Iris pigment epithelial cell (primary cell): ENCODE measurements around the gene NDUFB5.

ENCODE experiments used
- DNase-seq: peaks from one replicate; pipeline ENCODE4 v3.0.0-alpha.2; 2011; ENCODE audit warnings: low read depth

NDUFB5 gene

DNA sequence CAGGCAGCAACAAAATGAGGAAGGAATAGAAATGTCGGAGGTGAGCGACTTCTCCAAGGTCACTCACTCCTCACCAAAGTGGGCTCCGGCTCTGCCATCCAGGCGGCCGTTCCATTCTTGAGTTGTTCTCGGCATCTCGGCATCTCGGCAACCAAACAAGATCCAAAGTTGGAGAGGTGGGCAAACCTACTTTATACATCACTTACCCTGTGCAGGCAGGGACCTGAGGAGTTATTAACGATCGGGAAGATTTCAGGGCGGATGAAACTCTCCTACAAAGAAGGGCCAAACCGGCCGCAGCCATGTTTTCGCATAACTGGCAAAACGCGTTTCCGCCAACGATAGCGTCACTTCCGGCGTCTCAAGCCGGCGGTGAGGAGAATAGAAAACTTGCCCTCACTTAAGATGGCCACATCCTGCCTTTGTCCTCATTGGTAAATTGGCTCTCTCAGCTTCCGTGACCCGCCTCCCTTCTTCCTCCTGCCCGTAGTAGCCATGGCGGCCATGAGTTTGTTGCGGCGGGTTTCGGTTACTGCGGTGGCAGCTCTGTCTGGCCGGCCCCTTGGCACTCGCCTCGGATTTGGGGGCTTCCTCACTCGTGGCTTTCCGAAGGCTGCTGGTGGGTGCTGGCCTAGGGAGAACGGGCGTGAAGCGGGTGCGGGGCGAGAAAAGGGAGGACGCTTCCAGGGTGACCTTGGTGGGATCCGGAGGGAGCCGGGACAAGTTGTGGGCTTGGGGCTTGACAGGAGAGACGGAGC is at the start of gene NDUFB5, which contains the start of gene MRPL47:
Gene NDUFB5 (plus strand): TSS at position 474 of the 758 bp plus-strand sequence. CDS start 22 bp downstream, at position 496.
Gene MRPL47 (minus strand): TSS at position 318 of the 758 bp plus-strand sequence. CDS start 14 bp downstream, at position 304.
- peak; percentile 98 for DNase-seq

- DNase-seq, result peak; percentile 81
Observed at GRCh38 chr3:179558742-179559364, 45.7 kb upstream of the NDUFB5 start.

- no peak for DNase-seq
Observed at GRCh38 chr3:179560791-179561190, 43.8 kb upstream of the NDUFB5 start.

GRCh38 chr3:179562591-179563270 is 41.9 kb upstream of the NDUFB5 start, which contains the start of gene ACTL6A:
TSS of gene ACTL6A (plus strand) at chr3:179562926. CDS start at chr3:179563093, 167 bp downstream.
- DNase-seq, result peak; percentile 99

DNA sequence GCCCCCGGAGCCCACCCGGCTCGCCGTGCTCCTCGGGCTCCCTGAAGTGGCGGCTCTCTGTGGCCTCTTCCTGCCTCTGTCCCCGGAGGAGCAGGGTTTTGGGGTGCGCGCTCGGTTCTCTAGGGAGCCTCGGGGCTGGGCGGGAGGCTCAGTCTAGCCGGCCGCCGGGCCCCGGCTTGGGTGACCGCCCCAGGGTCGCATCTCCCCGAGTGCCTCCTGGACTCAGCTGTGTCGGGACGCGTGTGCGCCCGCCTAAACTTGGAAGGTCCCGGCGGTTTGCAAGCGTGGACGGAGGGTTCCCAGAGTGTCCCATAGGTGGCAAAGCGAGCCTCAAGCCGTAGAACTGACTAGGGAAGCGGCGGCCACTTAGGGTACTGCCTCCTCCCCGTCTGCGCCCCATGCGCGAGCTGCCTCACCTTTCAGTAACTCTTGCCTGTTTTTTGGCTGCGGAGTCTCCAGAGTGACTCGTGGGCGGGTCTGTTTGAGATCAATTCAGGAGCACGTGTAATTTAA is 41.3 kb upstream of the NDUFB5 start:
- DNase-seq, result peak; percentile 80

DNA sequence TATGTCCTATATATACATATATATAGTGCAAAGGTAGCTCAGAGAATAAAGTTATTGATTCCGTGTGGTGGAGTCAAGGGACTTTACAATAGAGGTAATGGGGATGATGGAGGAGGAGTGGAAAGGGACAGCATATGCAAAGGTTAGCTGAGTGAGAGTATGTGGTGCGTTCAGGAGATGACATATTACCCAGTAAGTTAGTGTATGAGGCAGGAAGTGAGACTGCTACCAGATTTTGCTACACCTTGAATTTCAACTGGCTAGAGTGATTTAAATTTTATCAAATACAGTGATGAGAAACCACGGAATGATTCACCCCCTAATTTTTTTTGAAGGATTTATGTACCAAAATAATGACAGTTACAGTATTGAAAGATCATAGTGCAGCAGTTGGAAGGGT is 39.1 kb upstream of the NDUFB5 start:
- no peak for DNase-seq

GRCh38 chr3:179580992-179581391 is 23.6 kb upstream of the NDUFB5 start:
- no peak for DNase-seq

DNA sequence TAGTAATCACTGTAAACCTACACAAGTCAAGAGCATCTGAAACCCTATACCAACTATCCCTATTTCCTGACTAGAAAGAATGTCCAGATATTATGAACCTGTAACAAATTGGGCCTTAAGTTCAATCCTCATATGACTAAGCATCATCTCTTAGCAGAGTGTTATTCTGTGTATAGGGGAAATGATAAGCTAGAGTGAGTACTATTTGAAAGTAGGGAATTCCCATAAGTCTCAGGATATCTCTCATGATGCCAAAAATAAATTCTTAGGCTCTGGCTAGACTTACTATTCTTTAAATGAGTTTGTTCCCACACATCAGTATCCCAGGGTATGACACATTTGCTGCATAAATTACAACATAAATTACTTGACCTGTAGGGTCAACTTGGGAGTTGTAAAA is 15.5 kb upstream of the NDUFB5 start:
- DNase-seq, result peak; percentile 51

DNA sequence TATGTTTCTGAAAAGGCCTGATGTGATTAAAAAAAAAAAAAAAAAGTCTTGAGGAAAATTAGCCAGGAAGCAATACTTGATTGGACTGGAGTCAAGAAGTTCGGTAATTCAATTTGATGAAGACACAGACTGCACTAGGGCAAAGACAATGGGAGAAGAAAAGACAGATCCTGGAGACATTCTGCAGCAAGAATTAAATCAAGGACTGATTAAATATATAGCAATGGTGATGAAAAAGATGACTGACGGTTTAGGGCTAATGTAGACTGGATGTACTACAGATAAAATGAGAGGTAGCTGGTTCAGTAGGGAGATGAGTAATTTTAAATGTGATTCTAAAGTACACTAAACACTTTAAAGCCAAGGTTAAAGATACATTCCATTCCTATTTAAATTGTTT is 13.9 kb upstream of the NDUFB5 start:
- no peak for DNase-seq

DNA sequence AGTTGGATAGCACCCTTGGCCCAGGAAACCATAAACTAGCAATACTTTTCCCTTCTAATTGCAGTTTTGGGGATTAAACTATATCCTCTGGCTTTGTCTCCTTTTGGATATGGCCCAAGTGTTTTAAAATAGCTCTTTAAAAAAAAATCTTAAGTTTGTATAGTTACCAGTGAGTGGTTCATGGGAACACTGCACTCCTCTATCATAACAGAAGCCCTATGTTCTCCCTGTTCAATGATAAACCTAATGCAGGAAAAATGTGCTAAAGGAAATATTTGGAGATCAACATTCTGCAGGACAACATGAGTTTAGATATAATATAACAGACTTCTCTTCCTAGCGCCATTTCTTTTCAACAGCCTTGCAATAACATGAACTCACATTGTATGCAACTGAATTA is 13.3 kb upstream of the NDUFB5 start:
- no peak for DNase-seq

- no peak for DNase-seq
Observed at GRCh38 chr3:179599531-179599930, 5.1 kb upstream of the NDUFB5 start.

DNA sequence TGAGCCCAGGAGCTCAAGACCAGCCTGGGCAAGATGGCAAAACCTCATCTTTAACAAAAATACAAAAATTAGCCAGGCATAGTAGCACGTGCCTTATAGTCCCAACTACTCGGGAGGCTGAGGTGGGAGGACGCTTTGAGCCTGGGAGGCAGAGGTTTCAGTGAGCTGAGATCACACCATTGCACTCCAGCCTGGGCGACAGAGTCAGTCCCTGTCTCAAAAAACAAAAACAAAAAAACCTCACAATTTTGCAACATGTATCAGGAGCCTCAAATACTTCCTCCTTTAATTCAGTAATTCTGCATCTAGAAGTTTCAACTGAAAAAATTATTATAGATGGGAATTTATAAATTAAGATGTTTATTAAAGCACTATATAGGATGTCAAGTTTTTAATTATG is 1.3 kb upstream of the NDUFB5 start:
- DNase-seq, result no peak

DNA sequence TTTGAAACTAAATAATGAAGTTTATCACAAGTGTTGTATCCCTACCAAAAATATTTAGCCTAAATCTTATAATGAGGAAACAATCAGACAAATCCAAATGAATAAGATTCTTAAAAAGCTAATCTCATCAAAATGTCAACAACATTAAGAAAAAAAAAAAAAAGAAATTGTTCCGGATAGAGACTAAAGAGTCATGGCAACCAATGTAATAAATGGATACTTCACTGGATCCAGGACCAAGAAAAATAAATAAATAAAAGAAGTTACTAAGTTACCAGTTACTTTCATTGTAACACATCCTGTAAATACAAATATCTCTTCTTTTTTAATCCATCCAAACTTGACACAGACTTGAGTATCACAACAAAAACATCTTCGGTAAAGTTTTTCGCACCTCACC is 763 bp upstream of the NDUFB5 start:
- DNase-seq, result no peak

DNA sequence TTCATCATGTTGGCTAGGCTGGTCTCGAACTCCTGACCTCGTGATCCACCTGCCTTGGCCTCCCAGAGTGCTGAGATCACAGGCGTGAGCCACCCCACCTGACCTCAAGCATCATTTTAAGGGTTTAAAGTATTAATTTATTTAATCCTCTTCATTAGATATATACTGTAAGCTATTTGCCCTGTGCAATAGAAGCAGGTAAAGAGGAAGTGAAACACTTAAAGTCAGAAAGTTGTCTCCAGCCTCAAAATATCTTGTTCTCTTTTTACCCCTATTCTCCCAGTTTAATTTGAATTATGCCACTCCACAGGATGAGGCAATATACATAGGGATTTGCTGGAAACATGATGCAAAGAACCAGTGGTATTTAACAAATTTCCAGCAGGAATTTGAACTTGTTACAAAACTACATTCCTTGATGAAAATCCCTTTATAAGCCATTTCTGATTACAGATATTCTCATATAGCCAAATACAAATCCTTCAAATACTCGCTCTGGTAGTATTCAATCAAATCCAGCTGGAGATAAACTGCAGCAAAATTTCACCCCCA is 2.0 kb downstream of the NDUFB5 start:
- DNase-seq, result no peak

- DNase-seq, result no peak
Observed at GRCh38 chr3:179608931-179609720, 4.5 kb downstream of the NDUFB5 start.

DNA sequence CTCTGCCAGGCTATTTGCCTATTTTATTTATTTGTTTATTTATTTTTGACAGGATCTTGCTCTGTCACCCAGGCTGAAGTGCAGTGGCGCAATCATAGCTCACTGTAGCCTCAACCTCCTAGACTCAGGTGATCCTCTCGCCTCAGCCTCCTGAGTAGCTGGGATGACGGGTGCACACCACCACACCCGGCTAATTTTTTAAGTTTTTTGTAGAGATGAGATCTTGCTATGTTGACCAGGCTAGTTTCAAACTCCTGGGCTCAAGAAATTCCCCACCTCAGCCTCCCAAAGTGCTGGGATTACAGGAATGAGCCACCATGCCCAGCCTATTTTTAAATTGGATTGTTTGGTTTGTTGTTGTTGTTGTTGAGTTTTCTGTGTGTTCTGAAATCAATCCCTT is 5.5 kb downstream of the NDUFB5 start:
- no peak for DNase-seq

- peak; percentile 38 for DNase-seq
Observed at GRCh38 chr3:179613807-179614206, 9.2 kb downstream of the NDUFB5 start.

DNA sequence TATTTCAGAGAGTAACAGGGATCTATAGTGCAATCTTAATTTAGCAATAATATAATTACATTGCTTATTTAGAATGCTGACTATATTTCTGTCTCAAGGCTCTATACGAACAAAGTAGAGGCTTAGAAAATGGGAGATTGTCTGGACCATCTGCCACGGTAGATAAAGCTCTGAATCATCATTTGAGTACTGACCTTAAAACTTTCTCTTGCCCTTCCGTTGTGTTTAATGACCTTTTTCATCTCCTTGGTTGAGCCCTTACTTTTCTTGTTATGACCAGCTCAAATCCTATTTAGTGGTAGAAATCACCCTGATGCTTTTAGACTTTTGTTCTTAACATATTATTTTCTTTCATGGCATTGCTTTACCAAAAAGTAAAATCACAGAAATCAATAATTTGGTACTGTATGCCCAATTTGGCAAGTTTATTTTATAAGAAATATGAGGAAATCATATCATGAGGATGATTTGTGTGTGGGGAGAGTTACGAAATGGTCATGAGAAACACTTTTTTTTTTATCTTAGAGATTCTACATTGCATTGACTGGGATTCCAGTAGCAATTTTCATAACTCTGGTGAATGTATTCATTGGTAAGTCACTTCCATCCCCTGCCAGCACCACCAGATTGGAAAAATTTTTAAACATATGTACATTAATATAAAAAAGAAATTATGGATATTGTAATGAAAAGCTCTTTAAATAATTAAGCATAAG is 11.0 kb downstream of the NDUFB5 start:
- DNase-seq, result peak; percentile 56

DNA sequence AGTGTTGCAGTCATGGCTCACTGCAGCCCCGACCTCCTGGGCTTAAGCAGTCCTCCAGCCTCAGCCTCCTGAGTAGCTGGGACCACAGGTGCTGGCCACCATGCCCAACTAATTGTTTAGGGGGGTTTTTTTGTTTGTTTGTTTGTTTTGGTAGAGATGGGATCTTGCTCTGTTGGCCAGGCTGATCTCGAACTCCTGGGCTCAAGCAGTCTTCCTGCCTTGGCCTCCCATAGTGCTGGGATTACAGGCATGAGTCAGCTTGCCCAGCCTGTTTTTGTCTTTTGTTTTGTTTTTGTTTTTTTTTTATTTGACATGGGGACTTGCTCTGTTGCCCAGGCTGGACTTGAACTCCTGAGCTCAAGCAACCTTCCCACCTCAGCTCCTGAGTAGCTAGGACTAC is 17.4 kb downstream of the NDUFB5 start:
- DNase-seq, result no peak

DNA sequence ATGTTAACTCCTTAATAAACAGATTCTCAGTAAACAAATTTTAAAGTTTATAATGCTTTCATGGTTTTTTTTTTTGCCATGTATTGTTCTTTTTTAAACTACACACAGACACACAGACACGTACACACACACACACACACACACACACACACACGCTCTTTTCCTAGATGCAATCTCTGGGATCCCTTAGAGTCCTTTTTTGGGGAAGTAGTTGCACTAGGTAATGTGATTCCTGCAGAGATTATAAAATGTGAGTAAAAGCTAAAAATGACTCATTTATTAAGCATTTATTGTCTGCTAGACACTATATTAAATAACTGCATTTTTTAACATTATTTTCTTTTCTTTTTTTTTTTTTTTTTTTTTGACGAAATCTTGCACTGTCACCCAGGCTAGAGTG is 19.9 kb downstream of the NDUFB5 start:
- peak; percentile 25 for DNase-seq
